GM19438 (cell line): ENCODE data around the gene MPV17L.
"Not testable (repeated sequence)": the region's sequence is repeated elsewhere in the genome, so short reads cannot be mapped to it uniquely, and the experiment has no call there.

Experiments used
- ATAC-seq: cut with Tn5 transposase; IDR thresholded peaks from one replicate; pipeline ENCODE4 v1.9.1; 2021; ENCODE audit warnings: low read depth; ENCODE audit not compliant: unreplicated experiment

Gene MPV17L

DNA sequence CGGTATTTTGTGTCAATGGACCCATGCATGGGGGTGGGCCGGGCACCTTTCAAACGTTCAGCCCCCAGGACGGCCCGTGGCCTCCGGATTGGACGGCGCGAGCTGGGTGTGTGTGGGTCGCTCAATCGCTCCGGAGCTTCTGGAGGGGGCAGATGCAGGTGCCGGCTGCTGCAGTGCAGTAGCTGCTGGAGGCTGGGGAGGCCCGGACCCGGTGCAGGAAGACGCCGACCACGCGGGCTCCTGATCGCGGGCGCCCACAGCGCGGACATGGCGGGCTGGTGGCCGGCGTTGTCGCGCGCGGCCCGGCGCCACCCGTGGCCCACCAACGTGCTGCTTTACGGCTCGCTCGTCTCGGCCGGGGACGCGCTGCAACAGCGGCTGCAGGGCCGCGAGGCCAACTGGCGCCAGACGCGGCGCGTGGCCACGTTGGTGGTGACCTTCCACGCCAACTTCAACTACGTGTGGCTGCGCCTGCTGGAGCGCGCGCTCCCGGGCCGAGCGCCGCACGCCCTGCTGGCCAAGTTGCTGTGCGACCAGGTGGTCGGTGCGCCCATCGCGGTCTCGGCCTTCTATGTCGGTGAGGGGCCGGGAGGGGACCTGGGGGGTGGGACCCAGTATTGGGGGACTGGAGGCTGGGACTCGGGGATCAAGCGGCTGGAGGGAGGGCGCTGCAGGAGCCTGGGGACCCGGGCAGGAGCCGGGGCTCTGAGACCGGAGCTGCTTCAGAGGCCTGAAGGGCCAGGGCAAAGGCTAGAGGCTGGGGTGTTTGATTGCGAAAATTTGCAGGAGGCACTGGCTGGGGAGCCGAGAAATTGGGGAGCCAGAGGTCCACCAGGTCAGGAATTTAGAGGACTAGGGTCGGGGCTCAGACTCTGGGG, at the start of gene MPV17L:
TSS of gene MPV17L (plus strand) at position 124 of the 878 bp plus-strand sequence. CDS start at position 268, 144 bp downstream.
- ATAC-seq, result not testable (repeated sequence)

DNA sequence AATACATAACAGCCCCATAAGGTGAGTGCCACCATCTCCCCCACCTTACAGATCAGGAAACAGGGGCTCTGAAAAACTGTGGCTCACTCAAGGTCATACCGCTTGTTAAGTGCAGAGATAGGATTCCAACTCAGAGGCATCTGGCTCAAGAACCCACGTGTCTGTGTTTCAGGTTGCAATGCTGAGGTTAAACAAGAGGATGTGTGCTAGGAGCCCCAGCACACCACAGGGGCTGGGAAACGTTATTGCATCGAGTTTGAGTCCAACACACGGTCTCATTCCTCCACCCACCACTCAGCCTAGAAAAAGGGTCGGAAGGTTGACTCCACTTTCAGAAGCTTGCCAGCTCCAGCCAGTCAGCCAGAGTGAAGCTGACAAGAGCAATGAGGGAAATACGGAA, 46.8 kb upstream of the MPV17L start:
- ATAC-seq, result not testable (repeated sequence)

GRCh38 chr16:15351251-15351650, 44.3 kb upstream of the MPV17L start:
- not testable (repeated sequence) for ATAC-seq

DNA sequence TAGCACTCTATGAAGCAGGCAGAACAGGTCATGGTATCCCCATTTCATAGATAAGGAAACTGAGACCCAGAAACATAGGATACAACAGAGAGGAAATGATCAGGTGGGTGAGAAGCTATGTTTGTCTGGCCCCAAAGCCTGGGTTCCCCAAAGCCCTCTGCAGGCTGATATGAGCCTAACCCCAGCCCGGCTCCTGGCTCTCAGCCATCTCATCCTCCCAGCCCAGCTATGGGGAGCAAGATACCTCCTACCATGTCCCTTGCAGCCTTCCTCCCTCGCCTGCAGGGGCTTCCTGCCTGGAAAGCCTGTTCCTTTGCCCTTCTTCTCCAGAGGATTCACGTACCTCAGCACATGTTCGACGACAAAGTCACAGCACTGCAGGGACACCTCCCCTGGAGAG, 43.8 kb upstream of the MPV17L start:
- not testable (repeated sequence) for ATAC-seq

DNA sequence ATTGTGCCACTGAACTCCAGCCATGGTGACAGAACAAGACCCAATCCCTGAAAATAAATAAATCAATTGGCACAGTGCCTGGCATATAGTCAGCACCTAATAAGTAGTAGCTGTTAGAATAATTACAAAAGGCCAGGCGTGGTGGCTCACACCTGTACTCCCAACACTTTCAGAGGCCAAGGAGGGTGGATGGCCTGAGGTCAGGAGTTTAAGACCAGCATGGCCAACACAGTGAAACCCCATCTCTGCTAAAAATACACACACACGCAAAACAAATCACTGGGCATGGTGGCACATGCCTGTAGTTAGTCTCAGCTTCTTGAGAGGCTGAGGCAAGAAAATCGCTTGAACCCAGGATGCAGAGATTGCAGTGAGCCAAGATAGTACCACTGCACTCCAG, 42.7 kb upstream of the MPV17L start:
- ATAC-seq, result not testable (repeated sequence)

DNA sequence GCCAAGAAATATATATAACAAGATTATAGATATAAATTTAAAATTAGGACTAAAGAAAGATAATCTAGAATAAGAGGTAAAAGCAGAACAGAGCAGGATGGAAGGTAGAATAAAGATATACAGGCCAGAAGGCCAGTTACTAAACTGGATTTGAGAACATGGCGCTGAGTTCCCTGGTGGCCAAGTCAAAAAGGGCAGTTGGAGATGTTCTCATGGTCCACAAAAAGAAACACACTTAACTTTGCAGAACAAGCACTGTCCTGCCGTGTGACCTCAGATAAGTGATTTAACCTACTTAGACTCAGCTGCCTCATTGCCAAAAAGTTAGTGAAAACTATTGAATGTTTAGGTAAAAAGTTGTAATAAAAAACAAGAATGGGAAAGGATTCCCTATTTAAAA, 40.7 kb upstream of the MPV17L start:
- ATAC-seq, result not testable (repeated sequence)

DNA sequence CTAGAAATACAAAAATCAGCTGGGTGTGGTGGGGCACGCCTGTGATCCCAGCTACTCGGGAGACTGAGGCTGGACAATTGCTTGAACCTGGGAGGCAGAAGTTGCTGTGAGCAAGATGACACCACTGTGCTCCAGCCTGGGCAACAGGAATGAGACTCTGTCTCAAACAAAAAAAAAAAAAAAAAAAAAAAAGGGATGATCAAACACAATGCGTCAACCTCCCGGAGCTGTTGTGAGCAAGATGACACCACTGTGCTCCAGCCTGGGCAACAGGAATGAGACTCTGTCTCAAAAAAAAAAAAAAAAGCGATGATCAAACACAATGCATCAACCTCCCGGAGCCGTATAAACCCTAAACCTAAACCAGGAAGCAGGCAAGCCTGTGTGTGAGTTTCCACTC, 38.1 kb upstream of the MPV17L start:
- not testable (repeated sequence) for ATAC-seq

- ATAC-seq, result not testable (repeated sequence)
These were observed 17.4 kb upstream of the MPV17L start, which contains the start of gene NPIPA5 for GRCh38 chr16:15378194-15378593. Gene NPIPA5, minus strand, starts transcription at chr16:15378294. Its CDS starts 0 bp downstream, at chr16:15378294.

DNA sequence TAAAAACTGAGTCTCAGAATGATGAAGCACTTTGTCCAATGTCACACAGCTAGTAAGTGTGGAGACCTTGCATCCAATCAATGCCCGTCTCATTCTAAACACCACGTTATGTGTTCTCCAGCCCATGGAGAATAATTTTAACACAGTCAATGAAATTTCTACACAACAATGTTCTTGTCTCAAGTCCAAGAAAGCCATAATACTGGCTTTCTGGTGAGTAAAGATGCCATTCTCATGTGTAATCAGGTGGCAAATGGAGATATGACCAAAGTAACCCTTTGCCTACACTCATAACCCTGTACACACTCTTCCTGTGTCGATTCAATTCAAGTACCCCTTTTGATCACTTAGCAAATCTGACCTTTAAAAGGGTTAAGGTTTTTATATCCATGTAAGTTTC, 12.7 kb upstream of the MPV17L start:
- not testable (repeated sequence) for ATAC-seq

- not testable (repeated sequence) for ATAC-seq
These were observed 7.5 kb upstream of the MPV17L start for GRCh38 chr16:15388060-15388459.

- not testable (repeated sequence) for ATAC-seq
These were observed 5.6 kb upstream of the MPV17L start for GRCh38 chr16:15389916-15390315.

- not testable (repeated sequence) for ATAC-seq
These were observed 2.5 kb upstream of the MPV17L start for GRCh38 chr16:15393025-15393424.

DNA sequence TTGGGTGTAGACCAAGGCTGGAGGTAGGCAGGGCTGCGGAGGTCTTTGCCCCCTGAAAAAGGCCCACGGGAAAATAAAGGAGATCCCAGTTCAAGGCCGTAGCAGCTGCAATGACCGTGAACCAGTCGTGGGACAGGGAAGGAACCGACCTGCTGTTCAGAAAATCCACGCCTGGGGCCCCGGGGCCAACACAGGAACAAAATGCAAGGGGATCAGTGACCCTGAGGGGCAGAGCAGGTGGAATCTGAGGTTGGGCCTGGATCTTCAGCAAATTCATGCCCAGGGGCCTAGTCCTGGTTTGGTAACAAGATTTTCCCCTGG, 915 bp downstream of the MPV17L start:
- ATAC-seq, result not testable (repeated sequence)

DNA sequence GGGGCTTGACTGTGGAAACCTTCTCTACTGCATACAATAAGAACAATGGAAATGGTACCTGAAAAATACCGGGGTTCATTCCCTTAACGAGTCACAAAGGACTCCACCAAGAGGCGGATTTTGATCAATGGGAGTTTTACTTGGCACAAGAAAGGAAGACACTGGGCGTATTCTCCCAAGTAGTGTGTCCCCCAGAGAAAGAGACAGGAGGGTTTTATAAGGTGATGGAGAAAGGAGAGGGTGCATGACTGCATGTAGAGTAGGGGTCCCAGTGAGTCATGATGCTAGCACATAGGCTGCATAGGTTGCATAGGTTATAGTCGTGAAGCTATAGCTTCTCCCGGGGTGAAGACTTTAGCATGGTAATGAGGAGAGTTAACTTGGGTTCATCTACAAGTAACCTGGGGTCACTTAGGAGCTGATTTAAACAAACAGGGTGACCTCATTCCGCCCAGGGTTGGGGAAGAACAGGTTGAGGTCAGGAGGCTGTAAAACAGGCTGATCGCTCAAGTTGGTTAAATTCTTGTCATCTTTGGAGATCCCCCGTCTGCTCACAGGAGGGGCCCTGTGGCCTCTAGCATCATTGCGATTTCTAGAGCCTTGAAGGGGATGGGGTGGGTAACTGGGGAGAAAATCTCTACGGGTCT, 1.5 kb downstream of the MPV17L start:
- no peak for ATAC-seq

GRCh38 chr16:15398618-15399316, 3.2 kb downstream of the MPV17L start:
- ATAC-seq, result no peak

DNA sequence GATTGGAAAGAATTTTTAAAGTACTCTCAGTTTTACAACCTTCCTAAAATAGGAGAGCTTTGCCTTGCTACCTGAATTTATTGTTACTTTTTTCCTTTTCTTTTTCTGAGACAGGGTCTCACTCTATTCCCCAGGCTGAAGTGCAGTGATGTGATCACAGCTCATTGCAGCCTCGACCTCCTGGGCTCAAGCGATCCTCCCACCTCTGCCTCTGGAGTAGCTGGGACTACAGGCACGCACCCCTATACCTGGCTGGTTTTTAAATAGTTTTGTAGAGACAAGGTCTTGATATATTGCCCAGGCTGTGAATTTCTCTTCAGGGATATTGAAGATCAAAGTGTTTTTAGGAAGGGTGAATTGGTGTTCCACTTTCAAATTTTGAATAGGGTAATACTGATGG, 3.8 kb downstream of the MPV17L start:
- no peak for ATAC-seq

DNA sequence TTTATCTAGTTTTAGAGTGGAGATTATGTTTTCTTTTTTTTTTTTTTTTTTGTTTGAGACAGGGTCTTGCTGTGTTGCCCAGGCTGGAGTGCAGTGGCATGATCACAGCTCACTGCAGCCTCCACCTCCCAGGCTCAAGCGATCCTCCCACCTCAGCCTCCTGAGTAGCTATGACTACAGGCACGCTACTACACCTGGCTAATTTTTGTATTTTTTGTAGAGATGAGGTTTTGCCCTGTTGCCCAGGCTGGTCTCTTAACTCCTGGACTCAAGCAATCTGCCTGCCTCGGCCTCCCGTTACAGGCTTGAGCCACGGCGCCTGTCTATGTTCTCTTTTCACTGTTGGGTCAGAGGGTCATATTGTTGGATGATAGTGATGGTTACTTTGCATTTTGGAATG, 4.8 kb downstream of the MPV17L start:
- ATAC-seq, result not testable (repeated sequence)

DNA sequence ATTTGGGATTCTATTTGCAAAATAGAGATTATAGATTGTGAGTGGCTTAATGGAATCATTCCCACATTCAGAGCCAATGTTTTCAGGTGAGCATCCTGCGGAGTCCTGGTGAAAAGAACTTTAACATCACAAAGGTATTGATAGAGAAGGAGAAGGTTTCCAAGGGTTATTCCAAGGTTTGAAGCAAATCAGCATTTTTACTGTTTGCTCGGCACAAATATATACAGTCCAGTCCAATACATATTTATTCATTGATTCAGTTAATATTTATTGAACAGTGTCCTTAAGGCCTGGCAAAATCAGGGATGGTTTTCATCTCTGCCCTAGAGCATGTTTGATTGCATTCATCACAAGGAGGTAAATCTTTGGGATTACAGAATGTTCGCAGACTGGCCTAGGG, 6.4 kb downstream of the MPV17L start:
- no peak for ATAC-seq

DNA sequence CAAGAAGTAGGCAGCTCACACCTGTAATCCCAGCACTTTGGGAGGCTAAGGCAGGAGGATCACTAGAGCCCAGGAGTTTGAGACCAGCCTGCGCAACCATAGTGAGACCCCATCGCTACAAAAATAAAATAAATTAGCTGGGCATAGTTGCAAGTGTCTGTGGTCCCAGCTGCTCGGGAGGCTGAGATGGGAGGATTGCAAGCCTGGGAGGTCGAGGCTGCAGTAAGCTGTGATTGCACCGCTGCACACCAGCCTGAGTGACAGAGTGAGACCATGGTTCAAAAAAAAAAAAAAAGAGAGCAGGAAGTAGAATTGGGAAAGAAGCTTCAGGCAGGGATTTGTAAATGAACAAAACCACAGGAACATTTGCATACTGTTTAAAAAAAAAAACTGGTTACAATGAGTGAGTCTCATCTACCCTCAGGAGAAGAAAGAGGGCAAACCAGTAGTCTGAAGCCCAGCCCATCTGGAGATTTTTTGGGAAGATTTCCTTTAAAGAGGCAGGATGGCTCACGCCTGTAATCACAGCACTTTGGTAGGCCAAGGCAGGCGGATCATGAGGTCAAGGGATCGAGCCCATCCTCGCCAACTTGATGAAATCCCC, 7.9 kb downstream of the MPV17L start:
- ATAC-seq, result no peak

DNA sequence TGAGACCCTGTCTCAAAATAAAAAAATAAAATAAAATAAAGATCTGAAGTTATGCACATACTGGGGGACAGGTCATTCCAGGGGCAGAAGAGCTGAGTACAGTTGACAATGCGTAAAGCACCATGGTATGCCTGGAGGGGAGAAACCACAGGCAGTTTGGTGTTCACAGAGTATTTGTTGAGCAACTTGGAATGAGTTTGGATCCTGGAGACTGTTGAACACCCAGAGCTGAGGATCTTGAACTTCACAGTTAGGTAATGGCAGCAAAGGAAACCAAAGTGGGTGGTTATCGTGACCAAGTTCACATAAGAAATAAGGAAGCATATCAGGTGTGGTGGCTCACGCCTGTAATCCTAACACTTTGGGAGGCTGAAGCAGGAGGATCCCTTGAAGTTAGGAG, 8.5 kb downstream of the MPV17L start:
- not testable (repeated sequence) for ATAC-seq

DNA sequence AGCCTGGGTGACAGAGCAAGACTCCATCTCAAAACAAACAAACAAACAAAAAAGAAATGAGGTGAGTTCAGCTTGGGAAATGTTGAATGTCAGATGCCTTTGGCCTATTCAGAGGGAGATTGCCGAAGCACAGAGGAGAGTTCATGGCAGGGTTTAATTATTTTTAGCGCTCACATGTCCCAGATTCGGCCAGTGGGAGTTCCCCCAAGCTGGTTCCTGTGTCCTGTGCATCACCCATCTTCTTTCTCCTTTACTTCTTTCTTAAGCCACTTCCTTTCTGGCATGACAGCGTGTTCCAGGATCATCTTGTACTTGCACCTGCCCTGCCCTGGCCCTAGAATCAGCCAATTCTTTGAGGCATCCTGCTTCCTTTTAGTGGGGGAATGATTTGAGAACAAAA, 9.2 kb downstream of the MPV17L start:
- no peak for ATAC-seq
